ENCODE measurements around the gene HPD.

GRCh38 chr12:121875582-121875981 is 16.9 kb upstream of the HPD start:
- TF ChIP-seq, protein P1, sequence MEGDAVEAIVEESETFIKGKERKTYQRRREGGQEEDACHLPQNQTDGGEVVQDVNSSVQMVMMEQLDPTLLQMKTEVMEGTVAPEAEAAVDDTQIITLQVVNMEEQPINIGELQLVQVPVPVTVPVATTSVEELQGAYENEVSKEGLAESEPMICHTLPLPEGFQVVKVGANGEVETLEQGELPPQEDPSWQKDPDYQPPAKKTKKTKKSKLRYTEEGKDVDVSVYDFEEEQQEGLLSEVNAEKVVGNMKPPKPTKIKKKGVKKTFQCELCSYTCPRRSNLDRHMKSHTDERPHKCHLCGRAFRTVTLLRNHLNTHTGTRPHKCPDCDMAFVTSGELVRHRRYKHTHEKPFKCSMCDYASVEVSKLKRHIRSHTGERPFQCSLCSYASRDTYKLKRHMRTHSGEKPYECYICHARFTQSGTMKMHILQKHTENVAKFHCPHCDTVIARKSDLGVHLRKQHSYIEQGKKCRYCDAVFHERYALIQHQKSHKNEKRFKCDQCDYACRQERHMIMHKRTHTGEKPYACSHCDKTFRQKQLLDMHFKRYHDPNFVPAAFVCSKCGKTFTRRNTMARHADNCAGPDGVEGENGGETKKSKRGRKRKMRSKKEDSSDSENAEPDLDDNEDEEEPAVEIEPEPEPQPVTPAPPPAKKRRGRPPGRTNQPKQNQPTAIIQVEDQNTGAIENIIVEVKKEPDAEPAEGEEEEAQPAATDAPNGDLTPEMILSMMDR (IDR thresholded peaks at IDR 0.05; ENCODE audit: low read depth, low read length, poor library complexity, severe bottlenecking), result no peak
- TF ChIP-seq EZH2phosphoT487 (IDR thresholded peaks at IDR 0.05; ENCODE audit: borderline replicate concordance, low read length), result no peak

Measured in DOHH2 (cell line).